Endothelial cell of umbilical vein (primary cell): Measurements from ENCODE around the gene PARD3B. TPM values are rescaled to one million over a fixed set of nuclear protein-coding genes. Genes with fewer than 3 reads are reported as not detected.

ENCODE experiments used
- BruUV-seq: library from RNA; stranded (reverse); fragments of 400-500 nt; replicated peaks from 2 replicates; lab custom pipeline; 2021; lab: Mats Ljungman, UMichigan
- CTCF ChIA-PET: fragments of 300-600, 350-600 bp; sonication (Branson Sonifier 250); formaldehyde crosslinking; loops from one replicate; lab custom pipeline; 2021; ENCODE audit warnings: antibody characterized with exemption, inconsistent platforms; lab: Charles Lee
- POLR2A ChIA-PET: fragments of 300-600, 350-600 bp; sonication (Branson Sonifier 250); formaldehyde crosslinking; loops from one replicate; lab custom pipeline; 2021; ENCODE audit warnings: antibody characterized with exemption, inconsistent platforms; lab: Charles Lee
- DNase-seq: peaks from one replicate; pipeline ENCODE4 v3.0.0-alpha.2; 2011; ENCODE audit warnings: low read depth, low spot score
- FAIRE-seq: peaks from 2 replicates; lab custom pipeline; 2011; peaks lifted over from hg19 to GRCh38; lab: Jason Lieb, UNC
- H2AFZ ChIP-seq: 2 replicates; pipeline ENCODE4 v1.6.0; 2012; ENCODE audit warnings: low read depth, low read length, control low read depth, inconsistent platforms
- H3K27ac ChIP-seq: 2 replicates; pipeline ENCODE4 v1.5.1; 2011; ENCODE audit warnings: low read depth, mild to moderate bottlenecking, control low read depth, low read length, moderate library complexity; ENCODE audit not compliant: insufficient read depth
- H3K27me3 ChIP-seq, 2 experiments: 2 replicates each; pipeline versions ENCODE4 v1.6.0 to v1.6.1; 2011; ENCODE audit warnings: low read length in 2 of 2, mixed read lengths in 1 of 2; ENCODE audit not compliant: control insufficient read depth in 2 of 2, insufficient read depth in 2 of 2
- H3K36me3 ChIP-seq, 2 experiments: 2 replicates in 1 of 2; 3 replicates in 1 of 2; pipeline ENCODE4 v1.5.1; 2011; ENCODE audit warnings: low read length in 2 of 2, mild to moderate bottlenecking in 1 of 2, moderate library complexity in 1 of 2; ENCODE audit not compliant: control insufficient read depth in 2 of 2, insufficient read depth in 2 of 2; ENCODE audit errors: extremely low read depth in 1 of 2
- H3K4me1 ChIP-seq: 3 replicates; pipeline ENCODE4 v1.5.1; 2011; ENCODE audit warnings: mild to moderate bottlenecking, low read length; ENCODE audit not compliant: control insufficient read depth, insufficient read depth; ENCODE audit errors: extremely low read depth
- H3K4me2 ChIP-seq: 2 replicates; pipeline ENCODE4 v1.6.1; 2011; ENCODE audit warnings: low read length, control low read depth, mixed read lengths; ENCODE audit not compliant: insufficient read depth
- H3K4me3 ChIP-seq, 3 experiments: fragments of 200-600 bp in 1 of 3; sonication (generic), shearing (Covaris generic) in 1 of 3; replicated peaks in 1 of 3; 2 replicates each; pipeline ENCODE4 v1.5.1; 2011 to 2016; ENCODE audit warnings: control low read depth in 3 of 3, low read length in 3 of 3, mild to moderate bottlenecking in 2 of 3, inconsistent platforms in 1 of 3, low read depth in 1 of 3, moderate library complexity in 1 of 3; ENCODE audit not compliant: insufficient read depth in 1 of 3
- H3K79me2 ChIP-seq: 2 replicates; pipeline ENCODE4 v1.6.0; 2012; ENCODE audit warnings: low read length, inconsistent platforms; ENCODE audit not compliant: control insufficient read depth, insufficient read depth
- H3K9ac ChIP-seq: replicated peaks from 2 replicates; pipeline ENCODE3; 2011; ENCODE audit warnings: low read length, control low read depth; ENCODE audit not compliant: insufficient read depth; ENCODE audit errors: extremely low read depth
- H3K9me1 ChIP-seq: replicated peaks from 3 replicates; pipeline ENCODE4 v1.6.0; 2011; ENCODE audit warnings: mild to moderate bottlenecking, low read length; ENCODE audit not compliant: control insufficient read depth, insufficient read depth; ENCODE audit errors: extremely low read depth
- H3K9me3 ChIP-seq: replicated peaks from 2 replicates; pipeline ENCODE4 v1.5.1; 2012; ENCODE audit warnings: low read length, inconsistent platforms; ENCODE audit not compliant: control insufficient read depth, insufficient read depth
- H4K20me1 ChIP-seq: replicated peaks from 2 replicates; pipeline ENCODE3; 2011; ENCODE audit warnings: mild to moderate bottlenecking, low read length; ENCODE audit not compliant: control insufficient read depth, insufficient read depth; ENCODE audit errors: extremely low read depth
- CTCF ChIP-seq, 2 donors: IDR thresholded peaks; 1 replicate in 1 of 2; 2 replicates in 1 of 2; pipeline ENCODE4 v1.5.1; 2011; ENCODE audit warnings: low read length in 2 of 2, mild to moderate bottlenecking in 2 of 2, moderate library complexity in 2 of 2, control low read depth in 1 of 2, inconsistent platforms in 1 of 2, low read depth in 1 of 2; ENCODE audit not compliant: insufficient read depth in 1 of 2; ENCODE audit errors: extremely low read depth in 1 of 2
- EZH2 ChIP-seq: IDR thresholded peaks from 2 replicates; pipeline ENCODE4 v1.6.1; 2012; ENCODE audit warnings: borderline replicate concordance, low read depth, mild to moderate bottlenecking, moderate library complexity, low read length, inconsistent platforms; ENCODE audit not compliant: severe bottlenecking
- FOS ChIP-seq: IDR thresholded peaks from 2 replicates; pipeline ENCODE4 v1.6.1; 2011; ENCODE audit warnings: mild to moderate bottlenecking, low read length, moderate library complexity, borderline replicate concordance; ENCODE audit not compliant: insufficient read depth
- GATA2 ChIP-seq: IDR thresholded peaks from 2 replicates; pipeline ENCODE4 v1.7.0; 2011; ENCODE audit warnings: low read depth, mild to moderate bottlenecking, moderate library complexity, mixed read lengths, low read length; ENCODE audit not compliant: insufficient read length, insufficient read depth
- JUN ChIP-seq: IDR thresholded peaks from 2 replicates; pipeline ENCODE4 v1.6.1; 2011; ENCODE audit warnings: borderline replicate concordance, low read depth; ENCODE audit not compliant: insufficient read length, insufficient read depth
- MYC ChIP-seq: IDR thresholded peaks from one replicate; pipeline ENCODE4 v1.6.1; 2011; ENCODE audit warnings: mild to moderate bottlenecking, low read depth, low read length
- POLR2A ChIP-seq: IDR thresholded peaks from 2 replicates; pipeline ENCODE4 v1.6.1; 2012; ENCODE audit warnings: low read depth, mild to moderate bottlenecking, control low read depth, low read length
- POLR2AphosphoS5 ChIP-seq: IDR thresholded peaks from 2 replicates; pipeline ENCODE4 v1.6.1; 2012; ENCODE audit warnings: low read depth, mild to moderate bottlenecking, control low read depth, low read length, moderate library complexity; ENCODE audit not compliant: insufficient read depth
- dilution Hi-C: fragments of 300-500 bp; cut with MboI; formaldehyde crosslinking; loops from one replicate; pipeline ENCODE4 v1.15.0; 2019; ENCODE audit warnings: low sequenced_read_pairs; ENCODE audit not compliant: extremely low pct_ligation_motif_present
- intact Hi-C: fragments of 100-400 bp; cut with micrococcal nuclease; formaldehyde crosslinking; loops from one replicate; pipeline ENCODE4 v1.10.0; 2022
- polyA plus RNA-seq, 4 experiments: library from polyadenylated mRNA; depleted of rRNA in 3 of 4; stranded (reverse) in 3 of 4; unstranded in 1 of 4; fragments of >200 nt; gene quantifications; 2 replicates each; pipeline versions ENCODE4 v1.2.1 to v1.2.3, GENCODE V29; 2011 to 2012; ENCODE audit warnings: missing spikeins in 1 of 4
- total RNA-seq: library from RNA; stranded (reverse); gene quantifications from 2 replicates; pipeline ENCODE4 v1.2.3, GENCODE V29; 2021
- TF ChIP-seq, protein P1 (sequence below): IDR thresholded peaks from 2 replicates; pipeline ENCODE4 v1.6.1; 2011; ENCODE audit not compliant: insufficient read depth, insufficient read length

The PARD3B gene
- total and polyA plus RNA-seq, 2 donors (not counting 3 experiments of a cell fraction or from before 2014, with no cell fraction given) = 2.2 to 30.9 TPM

DNA sequence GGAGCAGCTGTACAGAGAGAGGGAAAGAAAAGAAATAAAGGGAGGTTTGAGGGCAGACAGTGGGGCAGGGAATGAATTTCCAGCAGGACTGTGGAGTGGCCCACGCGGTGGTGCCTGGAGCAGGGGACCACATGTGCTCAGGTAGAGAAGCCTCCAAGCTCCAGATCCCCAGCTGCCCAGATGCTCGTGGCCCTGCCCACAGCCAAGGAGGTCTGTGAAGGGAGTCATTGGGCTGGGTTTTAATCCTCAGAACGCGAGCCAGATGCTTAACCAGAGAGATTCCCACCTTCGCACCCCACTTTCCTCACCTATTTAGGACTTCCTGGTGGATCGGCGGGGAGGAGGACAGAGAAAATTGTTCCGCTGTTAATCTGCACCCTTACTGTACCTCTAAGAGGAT is 369.4 kb downstream of the PARD3B start:
- H4K20me1 ChIP-seq = no peaks in the 10 kb centered on the region
- FAIRE-seq (no peak), DNase-seq (no peak)
- H3K27ac ChIP-seq = no peak overlapping the region
- H3K9me1 ChIP-seq = no peaks in the 10 kb centered on the region
- intact Hi-C loops = no loop called here
- no peaks in the 10 kb centered on the region for H3K4me1 ChIP-seq
- H3K9me3 ChIP-seq = no peaks in the 10 kb centered on the region
- no peak overlapping the region for H3K9ac ChIP-seq
- H3K36me3 ChIP-seq = no peaks in the 10 kb centered on the region
- no peaks in the 10 kb centered on the region for H3K27me3 ChIP-seq
- H3K4me2 ChIP-seq = no peak overlapping the region
- ChIA-PET POLR2A (no interaction called here), CTCF (no interaction called here)
- dilution Hi-C loops = no loop called here
- TF ChIP-seq JUN = no peak
- no peak for TF ChIP-seq EZH2
- TF ChIP-seq POLR2AphosphoS5 = no peak
- TF ChIP-seq POLR2A = no peak
- no peak for TF ChIP-seq CTCF (IDR thresholded peaks at IDR 0.05; ENCODE audit: extremely low read depth in 1 of 2, insufficient read depth in 1 of 2, low read depth in 1 of 2, low read length in 2 of 2)
- TF ChIP-seq FOS = no peak
- no peak for TF ChIP-seq GATA2
- no peak for TF ChIP-seq MYC
- TF ChIP-seq, protein P1, sequence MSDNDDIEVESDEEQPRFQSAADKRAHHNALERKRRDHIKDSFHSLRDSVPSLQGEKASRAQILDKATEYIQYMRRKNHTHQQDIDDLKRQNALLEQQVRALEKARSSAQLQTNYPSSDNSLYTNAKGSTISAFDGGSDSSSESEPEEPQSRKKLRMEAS = no peak
- no TSS peak for BruUV-seq
- no peak overlapping the region for H3K4me3 ChIP-seq
- no peaks in the 10 kb centered on the region for H3K79me2 ChIP-seq
- H2AFZ ChIP-seq = no peak overlapping the region
